SU-DHL-6 (cell line): Measurements from ENCODE around the gene MBLAC2.

ENCODE experiments used
- H2AFZ ChIP-seq: fragments of 200-600 bp; sonication (generic); 2 replicates; pipeline ENCODE4 v1.6.1; 2014; ENCODE audit warnings: low read depth, mild to moderate bottlenecking, moderate library complexity, mixed read lengths, antibody characterized with exemption, low read length; ENCODE audit not compliant: severe bottlenecking
- H3F3A ChIP-seq: fragments of 200-600 bp; shearing (Covaris generic); 2 replicates; pipeline ENCODE4 v1.6.0; 2016; ENCODE audit warnings: antibody characterized with exemption, mild to moderate bottlenecking; ENCODE audit not compliant: insufficient read depth
- H3K27ac ChIP-seq: fragments of 200-600 bp; sonication (generic); 2 replicates; pipeline ENCODE4 v1.5.1; 2016; ENCODE audit warnings: low read depth, mild to moderate bottlenecking, low read length, moderate library complexity, mixed read lengths
- H3K27me3 ChIP-seq: fragments of 200-600 bp; sonication (generic), shearing (Covaris generic); 2 replicates; pipeline ENCODE4 v1.6.0; 2014; ENCODE audit warnings: mild to moderate bottlenecking, low read length
- H3K36me3 ChIP-seq: fragments of 200-600 bp; sonication (generic); 2 replicates; pipeline ENCODE4 v1.6.1; 2014; ENCODE audit warnings: mild to moderate bottlenecking, low read length, mixed read lengths
- H3K4me2 ChIP-seq: fragments of 300-600, 200-600 bp; shearing (Covaris generic), sonication (generic); 2 replicates; pipeline ENCODE4 v1.6.0; 2014; ENCODE audit warnings: low read length, low read depth, mild to moderate bottlenecking; ENCODE audit not compliant: poor library complexity, severe bottlenecking
- H3K4me3 ChIP-seq: fragments of 200-600 bp; sonication (generic); 2 replicates; pipeline ENCODE4 v1.5.1; 2014; ENCODE audit warnings: antibody characterized with exemption, low read length, mild to moderate bottlenecking, mixed read lengths; ENCODE audit not compliant: insufficient read depth, poor library complexity, severe bottlenecking
- H3K79me2 ChIP-seq: fragments of 200-600 bp; sonication (generic); 2 replicates; pipeline ENCODE4 v1.6.1; 2014; ENCODE audit warnings: mild to moderate bottlenecking, low read length, moderate library complexity; ENCODE audit not compliant: insufficient read depth
- H3K9ac ChIP-seq: fragments of 200-600 bp; sonication (generic); 2 replicates; pipeline ENCODE4 v1.7.0; 2014; ENCODE audit warnings: mild to moderate bottlenecking, low read length
- H3K9me2 ChIP-seq: fragments of 200-600 bp; sonication (generic); replicated peaks from 2 replicates; pipeline ENCODE4 v1.6.1; 2014; ENCODE audit warnings: low read length; ENCODE audit not compliant: insufficient read depth
- H3K9me3 ChIP-seq: fragments of 200-600 bp; sonication (generic); 2 replicates; pipeline ENCODE4 v1.6.1; 2014; ENCODE audit warnings: low read length, mixed read lengths; ENCODE audit not compliant: insufficient read depth
- H4K20me1 ChIP-seq: fragments of 200-600 bp; sonication (generic); 2 replicates; pipeline ENCODE4 v1.6.1; 2014; ENCODE audit warnings: low read depth, mild to moderate bottlenecking, antibody characterized with exemption, low read length, moderate library complexity, mixed read lengths
- EZH2phosphoT487 ChIP-seq: fragments of 200-600 bp; sonication (generic), shearing (Covaris generic); conservative IDR thresholded peaks from 2 replicates; pipeline ENCODE4 v1.6.1; 2018; ENCODE audit warnings: mild to moderate bottlenecking, antibody characterized with exemption, low read length, moderate library complexity, mixed read lengths
- TF ChIP-seq, protein P1 (sequence below): fragments of 200-600 bp; sonication (generic); IDR thresholded peaks from one replicate; pipeline ENCODE4 v1.5.1; 2017; ENCODE audit warnings: antibody characterized with exemption, mild to moderate bottlenecking, low read length, moderate library complexity; ENCODE audit not compliant: insufficient read depth, poor library complexity, severe bottlenecking

MBLAC2 gene

DNA sequence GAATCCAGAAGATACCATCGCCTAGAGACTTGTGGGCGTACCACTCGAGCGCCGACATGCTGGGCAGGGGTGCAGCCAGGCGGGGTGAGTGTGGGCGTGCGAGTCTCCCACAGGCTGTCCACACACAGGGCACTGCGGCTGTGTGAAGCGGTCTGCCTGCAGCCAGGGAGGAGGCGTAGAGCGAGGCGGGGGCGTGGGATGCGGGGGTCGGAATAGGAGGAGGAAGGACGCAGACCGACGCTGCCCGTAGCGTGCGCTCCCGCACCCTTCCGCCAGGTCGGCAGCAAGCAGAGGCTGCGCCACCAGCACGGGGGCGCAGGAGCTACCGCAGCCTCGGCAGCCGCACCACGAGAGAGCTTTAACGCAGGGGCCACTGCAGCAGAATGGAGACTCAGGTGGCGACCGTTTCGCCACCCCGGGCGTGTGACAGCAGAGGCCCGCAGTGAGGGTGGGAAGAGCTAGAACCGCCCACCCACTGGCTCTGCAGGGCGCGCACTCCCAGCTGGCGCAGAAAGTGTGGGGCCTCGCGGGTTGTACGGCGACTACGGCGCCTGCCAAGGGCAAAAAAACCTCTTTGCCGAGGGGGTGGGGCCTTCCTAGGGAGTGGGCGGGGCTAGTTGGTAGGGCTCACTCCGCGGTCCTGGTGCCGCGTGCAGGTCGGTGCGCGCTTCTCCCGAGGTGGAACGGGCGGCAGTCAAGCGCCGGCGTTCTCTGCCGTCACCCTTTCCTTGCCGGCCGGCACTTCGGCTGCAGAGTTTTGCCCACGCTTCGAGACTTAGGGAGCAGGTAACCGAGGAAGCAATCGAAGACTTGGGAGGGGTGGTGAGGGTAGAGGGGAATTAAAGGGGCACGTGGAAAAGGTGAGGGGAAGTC is at the start of gene MBLAC2, which contains the start of gene POLR3G:
Gene MBLAC2 (minus strand): TSS at position 537 of the 873 bp plus-strand sequence. CDS start 479 bp downstream, at position 58.
Gene POLR3G (plus strand): TSS at position 630 of the 873 bp plus-strand sequence. CDS start 10,704 bp downstream, outside the sequence.
- Histone ChIP-seq H3K9ac (peak within 1 kb of the TSS; percentile 82), H3K4me3 (peak within 1 kb of the TSS; percentile 82), H3K27ac (peak within 1 kb of the TSS; percentile 68), H3F3A (0 out of 2 replicates have a peak, but pooled peaks cover 4% of the 10 kb centered on the region), H3K9me3 (no peaks in the 10 kb centered on the region), H3K79me2 (peaks cover 74% of the 10 kb centered on the region), H3K36me3 (no peaks in the 10 kb centered on the region), H3K27me3 (no peaks in the 10 kb centered on the region), H4K20me1 (no peaks in the 10 kb centered on the region), H3K4me2 (peak within 1 kb of the TSS; percentile 89), H3K9me2 (no peaks in the 10 kb centered on the region), H2AFZ (peak within 1 kb of the TSS; percentile 72)
- no peak for TF ChIP-seq EZH2phosphoT487
- TF ChIP-seq, protein P1, sequence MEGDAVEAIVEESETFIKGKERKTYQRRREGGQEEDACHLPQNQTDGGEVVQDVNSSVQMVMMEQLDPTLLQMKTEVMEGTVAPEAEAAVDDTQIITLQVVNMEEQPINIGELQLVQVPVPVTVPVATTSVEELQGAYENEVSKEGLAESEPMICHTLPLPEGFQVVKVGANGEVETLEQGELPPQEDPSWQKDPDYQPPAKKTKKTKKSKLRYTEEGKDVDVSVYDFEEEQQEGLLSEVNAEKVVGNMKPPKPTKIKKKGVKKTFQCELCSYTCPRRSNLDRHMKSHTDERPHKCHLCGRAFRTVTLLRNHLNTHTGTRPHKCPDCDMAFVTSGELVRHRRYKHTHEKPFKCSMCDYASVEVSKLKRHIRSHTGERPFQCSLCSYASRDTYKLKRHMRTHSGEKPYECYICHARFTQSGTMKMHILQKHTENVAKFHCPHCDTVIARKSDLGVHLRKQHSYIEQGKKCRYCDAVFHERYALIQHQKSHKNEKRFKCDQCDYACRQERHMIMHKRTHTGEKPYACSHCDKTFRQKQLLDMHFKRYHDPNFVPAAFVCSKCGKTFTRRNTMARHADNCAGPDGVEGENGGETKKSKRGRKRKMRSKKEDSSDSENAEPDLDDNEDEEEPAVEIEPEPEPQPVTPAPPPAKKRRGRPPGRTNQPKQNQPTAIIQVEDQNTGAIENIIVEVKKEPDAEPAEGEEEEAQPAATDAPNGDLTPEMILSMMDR = no peak

DNA sequence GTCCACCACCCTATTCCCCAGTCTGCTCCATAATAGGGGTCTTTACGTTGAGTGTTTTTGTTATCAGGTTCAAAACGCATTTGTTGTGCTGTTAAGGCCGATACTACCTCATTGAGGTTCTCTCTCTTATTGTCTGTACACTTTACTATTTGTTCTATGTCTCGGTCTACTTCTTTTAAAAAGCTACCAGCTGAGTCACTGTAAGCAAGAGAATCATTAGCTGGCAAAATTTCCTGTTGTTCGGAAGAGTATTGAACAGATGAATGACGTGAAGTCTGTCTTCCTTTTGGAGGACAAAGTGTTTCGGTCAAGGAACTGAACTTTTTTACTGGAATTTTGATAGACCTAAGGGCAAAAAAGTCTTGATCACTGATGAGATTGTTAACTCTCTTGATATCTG is 44.5 kb upstream of the MBLAC2 start:
- TF ChIP-seq EZH2phosphoT487 = no peak
- TF ChIP-seq, protein P1 = no peak
- no peaks in the 10 kb centered on the region for H3K27me3 ChIP-seq
- H3K27ac ChIP-seq = no peak overlapping the region
- H3K79me2 ChIP-seq = no peaks in the 10 kb centered on the region
- no peaks in the 10 kb centered on the region for H4K20me1 ChIP-seq
- no peak overlapping the region for H3K4me3 ChIP-seq
- H3K9ac ChIP-seq = no peak overlapping the region
- H3K4me2 ChIP-seq = no peak overlapping the region
- H3F3A ChIP-seq = peaks cover 15% of the 10 kb centered on the region; the same call in 1 of the 2 replicates
- peaks cover 38% of the 10 kb centered on the region for H3K36me3 ChIP-seq
- no peaks in the 10 kb centered on the region for H3K9me3 ChIP-seq
- no peaks in the 10 kb centered on the region for H3K9me2 ChIP-seq
- no peak overlapping the region for H2AFZ ChIP-seq

DNA sequence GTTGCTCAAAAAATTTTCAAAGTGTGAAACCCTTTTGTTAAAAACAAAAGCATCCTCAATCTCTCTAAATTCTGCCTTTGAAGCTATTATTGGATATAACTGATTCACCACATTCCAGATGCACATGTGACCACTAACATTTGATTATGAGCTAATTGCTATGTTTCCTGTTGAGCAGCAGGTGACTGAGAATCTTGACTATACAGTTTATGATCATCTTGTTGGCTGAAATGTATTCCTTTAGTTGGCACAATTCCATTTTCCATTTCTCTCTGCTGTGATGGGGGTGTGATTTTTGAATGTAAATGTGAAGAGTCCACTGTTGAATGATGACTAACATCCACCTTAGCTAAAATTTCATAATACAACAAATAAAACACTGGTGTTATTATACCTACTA is 44.1 kb upstream of the MBLAC2 start:
- no peak overlapping the region for H3K4me2 ChIP-seq
- H3K9ac ChIP-seq = no peak overlapping the region
- H3K9me2 ChIP-seq = no peaks in the 10 kb centered on the region
- TF ChIP-seq, protein P1 = no peak
- no peak for TF ChIP-seq EZH2phosphoT487
- no peaks in the 10 kb centered on the region for H3K9me3 ChIP-seq
- peaks cover 33% of the 10 kb centered on the region for H3K36me3 ChIP-seq
- no peaks in the 10 kb centered on the region for H4K20me1 ChIP-seq
- H3K27ac ChIP-seq = no peak overlapping the region
- H3K79me2 ChIP-seq = no peaks in the 10 kb centered on the region
- H3F3A ChIP-seq = peaks cover 15% of the 10 kb centered on the region; the same call in 1 of the 2 replicates
- H3K4me3 ChIP-seq = no peak overlapping the region
- no peak overlapping the region for H2AFZ ChIP-seq
- no peaks in the 10 kb centered on the region for H3K27me3 ChIP-seq
